ENCODE data around the gene PPP3R1.

Gene PPP3R1

GRCh38 chr2:68278169-68278568 lies 25.8 kb upstream of the PPP3R1 start:
- Histone ChIP-seq H3K36me3 (ENCODE audit: insufficient read depth, low read length) (no peaks in the 10 kb centered on the region), H3K4me1 (ENCODE audit: insufficient read depth, low read length, poor library complexity, severe bottlenecking) (peaks cover 10% of the 10 kb centered on the region), H3K9ac (ENCODE audit: low read depth, low read length, poor library complexity, severe bottlenecking) (no peak overlapping the region), H2AFZ (ENCODE audit: low read length) (no peak overlapping the region), H4K20me1 (ENCODE audit: insufficient read depth, low read length, poor library complexity, severe bottlenecking) (no peaks in the 10 kb centered on the region), H3K27me3 (ENCODE audit: insufficient read depth, low read length, poor library complexity, severe bottlenecking) (no peaks in the 10 kb centered on the region), H3K9me2 (replicated peaks; ENCODE audit: low read depth, low read length) (no peaks in the 10 kb centered on the region), H3K4me2 (ENCODE audit: low read depth, low read length, poor library complexity, severe bottlenecking) (no peak overlapping the region), H3K9me3 (ENCODE audit: insufficient read depth, low read depth, low read length) (no peaks in the 10 kb centered on the region), H3K4me3 (ENCODE audit: low read length, poor library complexity, severe bottlenecking) (no peak overlapping the region), H3F3A (ENCODE audit: low read depth) (no peaks in the 10 kb centered on the region), H3K79me2 (ENCODE audit: insufficient read depth, low read length) (no peaks in the 10 kb centered on the region)
- TF ChIP-seq CTCF (conservative IDR thresholded peaks at IDR 0.05; ENCODE audit: low read length), result no peak
- no peak for TF ChIP-seq EZH2phosphoT487 (IDR thresholded peaks at IDR 0.05; ENCODE audit: borderline replicate concordance)

- Histone ChIP-seq H4K20me1 (ENCODE audit: insufficient read depth, low read length, poor library complexity, severe bottlenecking) (no peaks in the 10 kb centered on the region), H3K79me2 (ENCODE audit: insufficient read depth, low read length) (no peaks in the 10 kb centered on the region), H3K9ac (ENCODE audit: low read depth, low read length, poor library complexity, severe bottlenecking) (no peak overlapping the region), H3K4me2 (ENCODE audit: low read depth, low read length, poor library complexity, severe bottlenecking) (no peak overlapping the region), H3K9me3 (ENCODE audit: insufficient read depth, low read depth, low read length) (no peaks in the 10 kb centered on the region), H2AFZ (ENCODE audit: low read length) (no peak overlapping the region), H3F3A (ENCODE audit: low read depth) (no peaks in the 10 kb centered on the region), H3K36me3 (ENCODE audit: insufficient read depth, low read length) (no peaks in the 10 kb centered on the region), H3K9me2 (replicated peaks; ENCODE audit: low read depth, low read length) (no peaks in the 10 kb centered on the region), H3K4me1 (ENCODE audit: insufficient read depth, low read length, poor library complexity, severe bottlenecking) (peaks cover 2% of the 10 kb centered on the region), H3K4me3 (ENCODE audit: low read length, poor library complexity, severe bottlenecking) (no peak overlapping the region), H3K27me3 (ENCODE audit: insufficient read depth, low read length, poor library complexity, severe bottlenecking) (no peaks in the 10 kb centered on the region)
- TF ChIP-seq EZH2phosphoT487 (IDR thresholded peaks at IDR 0.05; ENCODE audit: borderline replicate concordance), result no peak
- no peak for TF ChIP-seq CTCF (conservative IDR thresholded peaks at IDR 0.05; ENCODE audit: low read length)
Observed at GRCh38 chr2:68274022-68274421, 21.7 kb upstream of the PPP3R1 start.

- Histone ChIP-seq H3F3A (ENCODE audit: low read depth) (no peaks in the 10 kb centered on the region), H3K4me3 (ENCODE audit: low read length, poor library complexity, severe bottlenecking) (no peak overlapping the region), H3K27me3 (ENCODE audit: insufficient read depth, low read length, poor library complexity, severe bottlenecking) (no peaks in the 10 kb centered on the region), H3K9me3 (ENCODE audit: insufficient read depth, low read depth, low read length) (no peaks in the 10 kb centered on the region), H3K4me1 (ENCODE audit: insufficient read depth, low read length, poor library complexity, severe bottlenecking) (no peaks in the 10 kb centered on the region), H2AFZ (ENCODE audit: low read length) (no peak overlapping the region), H3K79me2 (ENCODE audit: insufficient read depth, low read length) (no peaks in the 10 kb centered on the region), H4K20me1 (ENCODE audit: insufficient read depth, low read length, poor library complexity, severe bottlenecking) (no peaks in the 10 kb centered on the region), H3K36me3 (ENCODE audit: insufficient read depth, low read length) (no peaks in the 10 kb centered on the region), H3K9me2 (replicated peaks; ENCODE audit: low read depth, low read length) (no peaks in the 10 kb centered on the region), H3K9ac (ENCODE audit: low read depth, low read length, poor library complexity, severe bottlenecking) (no peak overlapping the region), H3K4me2 (ENCODE audit: low read depth, low read length, poor library complexity, severe bottlenecking) (no peak overlapping the region)
- no peak for TF ChIP-seq CTCF (conservative IDR thresholded peaks at IDR 0.05; ENCODE audit: low read length)
- TF ChIP-seq EZH2phosphoT487 (IDR thresholded peaks at IDR 0.05; ENCODE audit: borderline replicate concordance), result no peak
Observed at GRCh38 chr2:68272246-68272994, 20.1 kb upstream of the PPP3R1 start.
